H9 (cell line): ENCODE measurements around the gene PROC. TPM values are rescaled to one million over a fixed set of nuclear protein-coding genes. Genes with fewer than 3 reads are reported as not detected.

Experiments
- DNase-seq: peaks from one replicate; pipeline ENCODE4 v3.0.0-alpha.2; 2017
- H2AFZ ChIP-seq: one replicate; pipeline ENCODE4 v1.6.1; 2013; ENCODE audit warnings: mild to moderate bottlenecking, low read length, control low read depth, moderate library complexity
- H2AK5ac ChIP-seq: 2 replicates; pipeline ENCODE4 v1.6.1; 2013; ENCODE audit warnings: low read length, control low read depth, mixed read lengths; ENCODE audit not compliant: insufficient read length
- H2BK120ac ChIP-seq: one replicate; pipeline ENCODE4 v1.6.1; 2013; ENCODE audit warnings: low read depth, mild to moderate bottlenecking, low read length, control low read depth, inconsistent platforms; ENCODE audit not compliant: poor library complexity, severe bottlenecking
- H2BK12ac ChIP-seq: 2 replicates; pipeline ENCODE4 v1.6.1; 2013; ENCODE audit warnings: low read length, control low read depth, mixed read lengths, low read depth; ENCODE audit not compliant: insufficient read length
- H2BK15ac ChIP-seq: 2 replicates; pipeline ENCODE4 v1.6.1; 2013; ENCODE audit warnings: low read depth, low read length, control low read depth
- H2BK20ac ChIP-seq: one replicate; pipeline ENCODE4 v1.6.1; 2013; ENCODE audit warnings: low read depth, mild to moderate bottlenecking, low read length, control low read depth, inconsistent platforms; ENCODE audit not compliant: poor library complexity, severe bottlenecking
- H2BK5ac ChIP-seq: 2 replicates; pipeline ENCODE4 v1.6.1; 2013; ENCODE audit warnings: low read length, control low read depth, mixed read lengths; ENCODE audit not compliant: insufficient read length
- H3K14ac ChIP-seq: 2 replicates; pipeline ENCODE4 v1.6.1; 2013; ENCODE audit warnings: low read length, control low read depth; ENCODE audit not compliant: insufficient read depth
- H3K18ac ChIP-seq: 2 replicates; pipeline ENCODE4 v1.6.1; 2013; ENCODE audit warnings: low read depth, mild to moderate bottlenecking, mixed read lengths, low read length, control low read depth; ENCODE audit not compliant: insufficient read length
- H3K23ac ChIP-seq: 2 replicates; pipeline ENCODE4 v1.6.1; 2013; ENCODE audit warnings: low read length, control low read depth, mixed read lengths, low read depth; ENCODE audit not compliant: insufficient read length
- H3K23me2 ChIP-seq: 2 replicates; pipeline ENCODE4 v1.6.1; 2013; ENCODE audit warnings: low read depth, mild to moderate bottlenecking, mixed read lengths, low read length, control low read depth; ENCODE audit not compliant: insufficient read length, poor library complexity, severe bottlenecking
- H3K27ac ChIP-seq: 2 replicates; pipeline ENCODE4 v1.5.1; 2013; ENCODE audit warnings: low read length, control low read depth, mixed read lengths, low read depth; ENCODE audit not compliant: insufficient read length
- H3K27me3 ChIP-seq: 2 replicates; pipeline ENCODE4 v1.6.1; 2013; ENCODE audit warnings: low read length, control low read depth, inconsistent platforms; ENCODE audit not compliant: insufficient read depth
- H3K4ac ChIP-seq: 2 replicates; pipeline ENCODE4 v1.6.1; 2013; ENCODE audit warnings: low read depth, mild to moderate bottlenecking, control low read depth, inconsistent platforms, low read length, moderate library complexity
- H3K4me1 ChIP-seq: 2 replicates; pipeline ENCODE4 v1.6.1; 2013; ENCODE audit warnings: low read length, control low read depth, inconsistent platforms; ENCODE audit not compliant: insufficient read depth
- H3K4me2 ChIP-seq: 2 replicates; pipeline ENCODE4 v1.6.1; 2013; ENCODE audit warnings: low read length, control low read depth, mixed read lengths; ENCODE audit not compliant: insufficient read length, insufficient read depth
- H3K56ac ChIP-seq: 2 replicates; pipeline ENCODE4 v1.6.1; 2013; ENCODE audit warnings: low read depth, mild to moderate bottlenecking, mixed read lengths, low read length, control low read depth; ENCODE audit not compliant: insufficient read length
- H3K79me1 ChIP-seq: 2 replicates; pipeline ENCODE4 v1.6.1; 2013; ENCODE audit warnings: low read depth, mild to moderate bottlenecking, moderate library complexity, low read length, control low read depth, inconsistent platforms; ENCODE audit not compliant: insufficient read depth, poor library complexity, severe bottlenecking
- H3K79me2 ChIP-seq: 2 replicates; pipeline ENCODE4 v1.6.1; 2013; ENCODE audit warnings: low read length, control low read depth, inconsistent platforms; ENCODE audit not compliant: insufficient read depth
- H3K9ac ChIP-seq: 2 replicates; pipeline ENCODE4 v1.6.1; 2013; ENCODE audit warnings: low read length, control low read depth, mixed read lengths; ENCODE audit not compliant: insufficient read length; ENCODE audit errors: extremely low read depth
- H3K9me3 ChIP-seq: one replicate; pipeline ENCODE4 v1.6.1; 2013; ENCODE audit warnings: low read depth, low read length, inconsistent platforms; ENCODE audit not compliant: control insufficient read depth
- H3T11ph ChIP-seq: one replicate; pipeline ENCODE4 v1.6.1; 2013; ENCODE audit warnings: mild to moderate bottlenecking, low read length, control low read depth, inconsistent platforms
- H4K20me1 ChIP-seq: one replicate; pipeline ENCODE4 v1.6.1; 2013; ENCODE audit not compliant: control insufficient read depth, insufficient read length, insufficient read depth
- H4K5ac ChIP-seq: 2 replicates; pipeline ENCODE4 v1.6.1; 2013; ENCODE audit warnings: low read depth, mild to moderate bottlenecking, mixed read lengths, low read length, control low read depth; ENCODE audit not compliant: insufficient read length
- H4K8ac ChIP-seq: replicated peaks from 2 replicates; pipeline ENCODE4 v1.6.1; 2013; ENCODE audit warnings: low read length, control low read depth, mixed read lengths, low read depth; ENCODE audit not compliant: insufficient read length
- H4K91ac ChIP-seq: 2 replicates; pipeline ENCODE4 v1.6.1; 2013; ENCODE audit warnings: low read depth, mild to moderate bottlenecking, moderate library complexity, mixed read lengths, low read length, control low read depth; ENCODE audit not compliant: insufficient read length
- H3K27ac Mint-ChIP-seq, 3 experiments: 2 replicates in 2 of 3; 3 replicates in 1 of 3; pipeline ENCODE4 v1.8.0; 2020 to 2021; ENCODE audit warnings: mixed read lengths in 3 of 3, mild to moderate bottlenecking in 1 of 3, moderate library complexity in 1 of 3
- H3K27me3 Mint-ChIP-seq: 2 replicates; pipeline ENCODE4 v1.8.0; 2021; ENCODE audit warnings: low read depth, mild to moderate bottlenecking, moderate library complexity, mixed read lengths
- H3K36me3 Mint-ChIP-seq, 3 experiments: 2 replicates in 2 of 3; 3 replicates in 1 of 3; pipeline ENCODE4 v1.8.0; 2020 to 2021; ENCODE audit warnings: low read depth in 3 of 3, mixed read lengths in 3 of 3; ENCODE audit not compliant: insufficient read depth in 1 of 3
- H3K4me1 Mint-ChIP-seq, 2 experiments: 2 replicates each; pipeline ENCODE4 v1.8.0; 2020; ENCODE audit warnings: mixed read lengths in 2 of 2
- H3K4me3 Mint-ChIP-seq, 2 experiments: 2 replicates in 1 of 2; 3 replicates in 1 of 2; pipeline ENCODE4 v1.8.0; 2020 to 2021; ENCODE audit warnings: mild to moderate bottlenecking in 2 of 2, mixed read lengths in 2 of 2, moderate library complexity in 1 of 2
- H3K9me3 Mint-ChIP-seq, 2 experiments: 2 replicates in 1 of 2; 3 replicates in 1 of 2; pipeline ENCODE4 v1.8.0; 2020; ENCODE audit warnings: mild to moderate bottlenecking in 2 of 2, mixed read lengths in 2 of 2, moderate library complexity in 1 of 2
- WGBS: extraction: QIAGEN DNeasy Blood & Tissue Kit; methylation state at CpG from one replicate; pipeline ENCODE4 v1.1.7; 2013; ENCODE audit warnings: missing lambda C conversion rate, low lambda C conversion rate, mixed read lengths; ENCODE audit not compliant: insufficient read length; ENCODE audit errors: extremely low coverage; 5-methylcytosine and 5-hydroxymethylcytosine counted together
- total RNA-seq: library from RNA; stranded (reverse); gene quantifications from 2 replicates; pipeline ENCODE4 v1.2.1, GENCODE V29; 2021
- TF ChIP-seq, protein P1 (sequence below): fragments of 200-600 bp; sonication (generic); conservative IDR thresholded peaks from 3 replicates; pipeline ENCODE4 v1.8.0; 2021; ENCODE audit warnings: antibody characterized with exemption, mild to moderate bottlenecking

The PROC gene
- total RNA-seq, 1 experiment from 2014 or later = 0.61 TPM

DNA sequence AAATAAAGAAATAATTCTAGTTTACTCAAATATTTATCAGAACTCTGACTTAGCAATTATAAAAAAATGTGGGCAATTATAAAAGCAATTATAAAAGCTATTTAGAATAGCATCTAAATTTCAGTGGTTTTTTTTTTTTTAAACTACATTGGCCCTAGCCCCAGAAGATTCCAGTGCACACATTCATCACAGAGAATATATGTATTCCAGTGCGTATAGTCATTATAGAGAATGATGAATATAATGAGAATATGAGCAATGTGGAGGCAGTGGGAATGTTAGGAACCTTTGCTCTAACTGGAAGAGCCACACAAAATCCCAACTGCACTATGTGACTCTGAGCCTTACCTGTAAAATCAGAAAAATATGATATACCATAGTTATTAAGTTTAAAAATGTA, 41.0 kb upstream of the PROC start:
- no peaks in the 10 kb centered on the region for H3K4me1 ChIP-seq
- no peak overlapping the region for H2BK12ac ChIP-seq
- no peak overlapping the region for H4K8ac ChIP-seq
- no peak overlapping the region for H2AFZ ChIP-seq
- no peak overlapping the region for H2BK120ac ChIP-seq
- H2BK15ac ChIP-seq = no peak overlapping the region
- H4K20me1 ChIP-seq = no peaks in the 10 kb centered on the region
- TF ChIP-seq, protein P1, sequence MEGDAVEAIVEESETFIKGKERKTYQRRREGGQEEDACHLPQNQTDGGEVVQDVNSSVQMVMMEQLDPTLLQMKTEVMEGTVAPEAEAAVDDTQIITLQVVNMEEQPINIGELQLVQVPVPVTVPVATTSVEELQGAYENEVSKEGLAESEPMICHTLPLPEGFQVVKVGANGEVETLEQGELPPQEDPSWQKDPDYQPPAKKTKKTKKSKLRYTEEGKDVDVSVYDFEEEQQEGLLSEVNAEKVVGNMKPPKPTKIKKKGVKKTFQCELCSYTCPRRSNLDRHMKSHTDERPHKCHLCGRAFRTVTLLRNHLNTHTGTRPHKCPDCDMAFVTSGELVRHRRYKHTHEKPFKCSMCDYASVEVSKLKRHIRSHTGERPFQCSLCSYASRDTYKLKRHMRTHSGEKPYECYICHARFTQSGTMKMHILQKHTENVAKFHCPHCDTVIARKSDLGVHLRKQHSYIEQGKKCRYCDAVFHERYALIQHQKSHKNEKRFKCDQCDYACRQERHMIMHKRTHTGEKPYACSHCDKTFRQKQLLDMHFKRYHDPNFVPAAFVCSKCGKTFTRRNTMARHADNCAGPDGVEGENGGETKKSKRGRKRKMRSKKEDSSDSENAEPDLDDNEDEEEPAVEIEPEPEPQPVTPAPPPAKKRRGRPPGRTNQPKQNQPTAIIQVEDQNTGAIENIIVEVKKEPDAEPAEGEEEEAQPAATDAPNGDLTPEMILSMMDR = no peak
- H3K79me2 ChIP-seq = peaks cover 8% of the 10 kb centered on the region; the same call in 1 of the 2 replicates
- no peak overlapping the region for H3K56ac ChIP-seq
- H3K4me2 ChIP-seq = no peak overlapping the region
- no peak overlapping the region for H2AK5ac ChIP-seq
- DNase-seq = no peak
- H2BK20ac ChIP-seq = no peak overlapping the region
- H3K27me3 ChIP-seq = no peaks in the 10 kb centered on the region
- Mint-ChIP-seq H3K9me3 (peaks cover 37 to 45% of the 10 kb centered on the region in 2 experiments), H3K4me1 (peaks cover 4 to 7% of the 10 kb centered on the region in 2 experiments; a peak in 3 of 4 replicates), H3K27me3 (no peaks in the 10 kb centered on the region), H3K36me3 (peaks cover 32 to 55% (median 35%) of the 10 kb centered on the region in 3 experiments), H3K4me3 (no peak overlapping the region), H3K27ac (no peak overlapping the region)
- H3K79me1 ChIP-seq = no peaks in the 10 kb centered on the region
- no peaks in the 10 kb centered on the region for H3K23me2 ChIP-seq
- no peak overlapping the region for H2BK5ac ChIP-seq
- no peak overlapping the region for H3K4ac ChIP-seq
- H3K9me3 ChIP-seq = peaks cover 21% of the 10 kb centered on the region
- no peak overlapping the region for H4K5ac ChIP-seq
- no peak overlapping the region for H3K18ac ChIP-seq
- no peak overlapping the region for H3T11ph ChIP-seq
- no peak overlapping the region for H4K91ac ChIP-seq
- H3K23ac ChIP-seq = no peak overlapping the region
- H3K14ac ChIP-seq = no peak overlapping the region
- WGBS = no CpG with 5 or more reads among the region's 1 CpG
- no peak overlapping the region for H3K9ac ChIP-seq
- H3K27ac ChIP-seq = no peak overlapping the region
